SK-N-SH (cell line): ENCODE results near the gene SLC45A3. TPM values are rescaled to one million over a fixed set of nuclear protein-coding genes. Genes with fewer than 3 reads are reported as not detected.

Experiments
- CTCF ChIA-PET: fragments of 300-600, 350-600 bp; formaldehyde crosslinking; extraction: SDS; loops from one replicate; lab custom pipeline; 2021; lab: Yijun Ruan, JAX
- POLR2A ChIA-PET: fragments of 350-600 bp; sonication (Branson Sonifier 250); formaldehyde crosslinking; extraction: SDS; loops from one replicate; lab custom pipeline; 2020; ENCODE audit warnings: antibody characterized with exemption, inconsistent platforms; lab: Yijun Ruan, JAX
- DNase-seq: peaks from one replicate; pipeline ENCODE4 v3.0.0; 2012
- H2AFZ ChIP-seq: fragments of 200-600 bp; sonication (generic); 2 replicates; pipeline ENCODE4 v1.8.1; 2016; ENCODE audit warnings: antibody characterized with exemption, mild to moderate bottlenecking, low read depth
- H3F3A ChIP-seq: fragments of 200-600 bp; sonication (generic); replicated peaks from 2 replicates; pipeline ENCODE3; 2016; ENCODE audit warnings: antibody characterized with exemption, mild to moderate bottlenecking; ENCODE audit not compliant: insufficient read depth
- H3K27ac ChIP-seq, 2 experiments: fragments of 200-500 bp in 1 of 2; fragments of 200-600 bp in 1 of 2; sonication (Bioruptor generic) in 1 of 2; sonication (generic), shearing (Covaris generic) in 1 of 2; 2 replicates each; pipeline versions ENCODE4 v1.5.1 to v1.6.1; 2014 to 2016; ENCODE audit warnings: low read depth in 2 of 2, inconsistent platforms in 1 of 2, low read length in 1 of 2, mild to moderate bottlenecking in 1 of 2, mixed read lengths in 1 of 2
- H3K27me3 ChIP-seq: fragments of 200-600 bp; sonication (generic), shearing (Covaris generic); 2 replicates; pipeline ENCODE4 v1.6.1; 2016; ENCODE audit warnings: mixed run types; ENCODE audit not compliant: insufficient read depth
- H3K36me3 ChIP-seq, 2 experiments: fragments of 200-500 bp in 1 of 2; fragments of 200-600 bp in 1 of 2; sonication (Bioruptor generic) in 1 of 2; sonication (generic) in 1 of 2; replicated peaks in 1 of 2; 2 replicates each; pipeline versions ENCODE3 to v1.5.1; 2014 to 2016; ENCODE audit warnings: low read length in 1 of 2, mild to moderate bottlenecking in 1 of 2; ENCODE audit not compliant: insufficient read depth in 2 of 2, control insufficient read depth in 1 of 2
- H3K4me1 ChIP-seq, 2 experiments: fragments of 200-500 bp in 1 of 2; fragments of 200-600 bp in 1 of 2; sonication (Bioruptor generic) in 1 of 2; sonication (generic), shearing (Covaris generic) in 1 of 2; 2 replicates each; pipeline versions ENCODE4 v1.5.1 to v1.6.1; 2014 to 2016; ENCODE audit warnings: low read depth in 1 of 2, low read length in 1 of 2, mixed run types in 1 of 2; ENCODE audit not compliant: insufficient read depth in 2 of 2, control insufficient read depth in 1 of 2
- H3K4me2 ChIP-seq: fragments of 200-600 bp; sonication (generic), shearing (Covaris generic); 2 replicates; pipeline ENCODE4 v1.6.1; 2017; ENCODE audit warnings: mixed run types
- H3K4me3 ChIP-seq, 2 experiments: fragments of 200-500 bp in 1 of 2; fragments of 200-600 bp in 1 of 2; sonication (Bioruptor generic) in 1 of 2; sonication (generic), shearing (Covaris generic) in 1 of 2; 2 replicates each; pipeline versions ENCODE4 v1.5.1 to v1.8.1; 2014 to 2016; ENCODE audit warnings: low read depth in 2 of 2, inconsistent platforms in 1 of 2, low read length in 1 of 2, mild to moderate bottlenecking in 1 of 2, mixed read lengths in 1 of 2, moderate library complexity in 1 of 2
- H3K79me2 ChIP-seq: fragments of 200-600 bp; sonication (generic); 2 replicates; pipeline ENCODE4 v1.8.1; 2017; ENCODE audit warnings: mild to moderate bottlenecking; ENCODE audit not compliant: insufficient read depth
- H3K9ac ChIP-seq: fragments of 200-600 bp; sonication (generic); 2 replicates; pipeline ENCODE4 v1.6.1; 2017; ENCODE audit warnings: mixed run types
- H3K9me2 ChIP-seq: fragments of 200-600 bp; sonication (generic); 2 replicates; pipeline ENCODE4 v1.6.1; 2017; ENCODE audit warnings: mixed run types
- H3K9me3 ChIP-seq: fragments of 200-600 bp; sonication (generic); 2 replicates; pipeline ENCODE4 v1.6.1; 2017; ENCODE audit warnings: mixed run types, mild to moderate bottlenecking, moderate library complexity
- H4K20me1 ChIP-seq: fragments of 200-600 bp; sonication (generic); 2 replicates; pipeline ENCODE4 v1.6.1; 2017; ENCODE audit warnings: mild to moderate bottlenecking, mixed run types; ENCODE audit not compliant: insufficient read depth
- EP300 ChIP-seq, 2 experiments: IDR thresholded peaks; 2 replicates each; pipeline versions ENCODE4 v1.4.0 to v1.6.1; 2012; ENCODE audit warnings: borderline replicate concordance in 1 of 2, low read depth in 1 of 2, low read length in 1 of 2
- EZH2phosphoT487 ChIP-seq: fragments of 200-600 bp; sonication (generic); IDR thresholded peaks from 2 replicates; pipeline ENCODE4 v1.6.1; 2017; ENCODE audit warnings: low read depth, mixed run types, mild to moderate bottlenecking, antibody characterized with exemption, moderate library complexity, borderline replicate concordance
- FOSL2 ChIP-seq: IDR thresholded peaks from 2 replicates; pipeline ENCODE4 v1.4.0; 2012; ENCODE audit warnings: low read depth, mild to moderate bottlenecking, moderate library complexity, borderline replicate concordance
- FOXJ3 ChIP-seq: sonication (generic); formaldehyde crosslinking; IDR thresholded peaks from 2 replicates; pipeline ENCODE4 v1.5.1; 2020; ENCODE audit warnings: mild to moderate bottlenecking, missing genetic modification reagents
- FOXM1 ChIP-seq: IDR thresholded peaks from 2 replicates; pipeline ENCODE4 v1.4.0; 2012; ENCODE audit warnings: low read depth, mild to moderate bottlenecking
- GATA2 ChIP-seq: sonication (generic); formaldehyde crosslinking; IDR thresholded peaks from 2 replicates; pipeline ENCODE4 v1.5.0; 2020; ENCODE audit warnings: mild to moderate bottlenecking, missing genetic modification reagents
- IRF3 ChIP-seq: fragments of 150-350 bp; IDR thresholded peaks from 2 replicates; pipeline ENCODE4 v1.6.1; 2016; ENCODE audit warnings: mild to moderate bottlenecking, low read depth, low read length
- JUND ChIP-seq: IDR thresholded peaks from 2 replicates; pipeline ENCODE4 v1.4.0; 2012
- RFX5 ChIP-seq: IDR thresholded peaks from 2 replicates; pipeline ENCODE4 v1.6.1; 2012; ENCODE audit warnings: mild to moderate bottlenecking, improper control_type of control experiment, low read length
- RXRA ChIP-seq: IDR thresholded peaks from 2 replicates; pipeline ENCODE4 v1.4.0; 2012; ENCODE audit warnings: low read depth, mild to moderate bottlenecking, borderline replicate concordance
- SIN3A ChIP-seq: IDR thresholded peaks from 2 replicates; pipeline ENCODE4 v1.6.1; 2012; ENCODE audit warnings: low read depth, mild to moderate bottlenecking, low read length, moderate library complexity, borderline replicate concordance
- SMC3 ChIP-seq: IDR thresholded peaks from 2 replicates; pipeline ENCODE4 v1.6.1; 2012; ENCODE audit warnings: low read depth, low read length, improper control_type of control experiment
- TAF1 ChIP-seq: IDR thresholded peaks from 2 replicates; pipeline ENCODE4 v1.6.1; 2012; ENCODE audit warnings: low read depth, mild to moderate bottlenecking, low read length, moderate library complexity, borderline replicate concordance
- TEAD4 ChIP-seq: IDR thresholded peaks from 2 replicates; pipeline ENCODE4 v1.4.0; 2012; ENCODE audit warnings: mild to moderate bottlenecking, borderline replicate concordance; ENCODE audit not compliant: insufficient read depth
- USF1 ChIP-seq: IDR thresholded peaks from 2 replicates; pipeline ENCODE4 v1.4.0; 2012; ENCODE audit warnings: low read depth, borderline replicate concordance
- WGBS: methylation state at CpG from one replicate; pipeline ENCODE4 v1.1.6; 2017; ENCODE audit warnings: low lambda C conversion rate; 5-methylcytosine and 5-hydroxymethylcytosine counted together
- polyA plus RNA-seq, 3 experiments: library from polyadenylated mRNA; depleted of rRNA; stranded (reverse); fragments of >200 nt; gene quantifications; 2 replicates each; pipeline ENCODE4 v1.2.3, GENCODE V29; 2012
- TF ChIP-seq, protein P1 (sequence below): IDR thresholded peaks from 2 replicates; pipeline ENCODE4 v1.4.0; 2012; ENCODE audit warnings: low read depth
- TF ChIP-seq, protein P2 (sequence below): fragments of 200-600 bp; sonication (generic); IDR thresholded peaks from 2 replicates; pipeline ENCODE4 v1.6.1; 2017; ENCODE audit warnings: antibody characterized with exemption, mild to moderate bottlenecking, moderate library complexity

SLC45A3 gene
- polyA plus RNA-seq, 1 of the 3 experiments (the other 2 are of a cell fraction): 4.6 TPM

DNA sequence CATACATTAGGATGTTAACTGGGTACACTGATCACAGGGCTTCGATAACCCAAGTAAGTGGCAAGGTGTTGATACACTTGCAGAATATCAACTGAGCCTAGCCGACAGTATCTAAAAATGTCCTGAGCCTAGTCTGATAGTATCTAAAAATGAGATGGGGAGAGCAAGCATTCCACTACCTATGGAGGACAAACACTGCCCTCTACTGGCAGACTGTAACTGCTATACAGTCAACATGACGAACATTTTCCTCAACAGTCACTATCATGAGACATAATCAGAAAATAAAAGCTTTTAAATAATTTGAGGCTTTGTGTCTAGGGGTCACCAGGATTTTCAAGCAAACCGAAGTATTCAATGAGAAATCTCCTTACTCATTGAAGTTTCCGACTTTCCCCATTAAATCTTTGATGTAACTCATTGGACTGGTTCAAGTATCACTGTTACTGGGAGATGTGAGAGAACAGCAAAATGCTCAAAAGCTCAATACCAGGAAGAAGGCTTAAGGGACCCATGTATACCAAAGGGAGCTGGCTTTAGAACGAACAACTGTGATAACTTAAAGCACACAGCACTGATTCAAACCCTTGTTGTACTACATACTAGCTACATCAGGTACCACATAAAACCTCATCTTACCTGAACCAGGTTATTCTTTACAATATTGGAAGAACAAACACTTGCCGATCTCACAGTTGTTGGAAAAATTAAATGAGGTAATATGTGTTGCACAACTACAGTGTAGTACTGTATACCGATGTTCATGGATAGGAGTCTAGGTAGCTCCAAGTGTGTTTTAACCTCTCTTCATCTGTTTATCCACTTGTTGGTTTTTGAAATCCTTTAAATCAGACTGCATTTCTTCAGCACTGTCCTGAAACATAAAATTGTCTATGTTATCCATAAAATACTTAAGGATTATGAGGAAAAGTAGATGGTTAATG, 31.1 kb upstream of the SLC45A3 start (continued):
- no peak for TF ChIP-seq IRF3
- TF ChIP-seq FOSL2: no peak
- TF ChIP-seq SMC3: peak; percentile 68
- TF ChIP-seq TAF1: no peak
- no peak for TF ChIP-seq EP300 (IDR thresholded peaks at IDR 0.05; ENCODE audit: borderline replicate concordance in 1 of 2, low read depth in 1 of 2, low read length in 1 of 2)
- TF ChIP-seq FOXM1: no peak
- TF ChIP-seq EZH2phosphoT487: no peak
- no peak for TF ChIP-seq SIN3A
- TF ChIP-seq, all 33 proteins: peak for 4

DNA sequence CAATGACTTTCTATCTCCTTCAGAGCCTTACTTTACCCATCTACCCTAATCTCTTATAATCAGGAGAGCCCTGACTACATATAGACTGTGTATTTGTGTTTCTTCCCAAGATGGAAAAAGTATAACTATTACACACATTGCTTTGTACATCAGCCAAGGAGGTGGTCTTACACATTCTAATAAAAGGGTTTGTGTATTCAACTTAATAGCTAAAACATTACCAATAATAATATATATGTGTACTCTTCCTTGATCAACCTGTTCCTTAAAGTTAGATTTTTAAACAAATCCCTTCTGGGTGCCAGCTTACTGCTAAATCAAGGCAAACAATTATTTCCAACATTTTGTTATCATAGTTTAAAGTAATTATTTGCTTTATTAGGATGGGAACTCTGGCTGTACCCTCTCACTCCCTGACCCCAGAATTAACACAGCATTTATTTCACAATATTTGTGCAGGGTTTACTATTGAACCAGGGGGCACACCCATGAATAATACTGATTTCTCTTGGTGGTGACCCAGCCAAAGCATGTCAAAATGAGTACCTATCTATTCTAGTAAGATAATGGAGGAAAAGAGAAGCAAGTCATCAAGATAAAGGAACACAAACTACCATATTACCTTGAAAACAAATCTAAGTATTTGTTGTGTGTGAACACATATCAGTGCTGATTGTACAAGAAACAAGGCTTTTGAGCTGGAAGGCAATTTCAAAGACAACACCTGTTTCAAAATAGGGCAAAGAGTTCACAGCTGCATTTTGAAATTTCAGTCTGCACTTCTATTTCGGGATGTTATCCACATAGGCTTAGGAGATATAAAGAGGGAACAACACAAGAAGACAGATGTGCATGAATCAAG, 30.1 kb upstream of the SLC45A3 start:
- TF ChIP-seq TAF1 (no peak), RFX5 (no peak), USF1 (no peak), SMC3 (no peak), GATA2 (CRISPR knock-in tag) (no peak), JUND (no peak), FOXJ3 (CRISPR knock-in tag) (no peak), TEAD4 (no peak), RXRA (no peak)
- TF ChIP-seq, protein P1, sequence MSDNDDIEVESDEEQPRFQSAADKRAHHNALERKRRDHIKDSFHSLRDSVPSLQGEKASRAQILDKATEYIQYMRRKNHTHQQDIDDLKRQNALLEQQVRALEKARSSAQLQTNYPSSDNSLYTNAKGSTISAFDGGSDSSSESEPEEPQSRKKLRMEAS: no peak
- TF ChIP-seq, protein P2, sequence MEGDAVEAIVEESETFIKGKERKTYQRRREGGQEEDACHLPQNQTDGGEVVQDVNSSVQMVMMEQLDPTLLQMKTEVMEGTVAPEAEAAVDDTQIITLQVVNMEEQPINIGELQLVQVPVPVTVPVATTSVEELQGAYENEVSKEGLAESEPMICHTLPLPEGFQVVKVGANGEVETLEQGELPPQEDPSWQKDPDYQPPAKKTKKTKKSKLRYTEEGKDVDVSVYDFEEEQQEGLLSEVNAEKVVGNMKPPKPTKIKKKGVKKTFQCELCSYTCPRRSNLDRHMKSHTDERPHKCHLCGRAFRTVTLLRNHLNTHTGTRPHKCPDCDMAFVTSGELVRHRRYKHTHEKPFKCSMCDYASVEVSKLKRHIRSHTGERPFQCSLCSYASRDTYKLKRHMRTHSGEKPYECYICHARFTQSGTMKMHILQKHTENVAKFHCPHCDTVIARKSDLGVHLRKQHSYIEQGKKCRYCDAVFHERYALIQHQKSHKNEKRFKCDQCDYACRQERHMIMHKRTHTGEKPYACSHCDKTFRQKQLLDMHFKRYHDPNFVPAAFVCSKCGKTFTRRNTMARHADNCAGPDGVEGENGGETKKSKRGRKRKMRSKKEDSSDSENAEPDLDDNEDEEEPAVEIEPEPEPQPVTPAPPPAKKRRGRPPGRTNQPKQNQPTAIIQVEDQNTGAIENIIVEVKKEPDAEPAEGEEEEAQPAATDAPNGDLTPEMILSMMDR: no peak
- no peak overlapping the region for H3K9ac ChIP-seq
- no peak overlapping the region for H3K4me2 ChIP-seq
- peaks cover 46 to 62% of the 10 kb centered on the region in 2 experiments for H3K36me3 ChIP-seq
- no peaks in the 10 kb centered on the region for H3K9me3 ChIP-seq
- no peaks in the 10 kb centered on the region; a peak in 1 of 4 replicates for H3K4me1 ChIP-seq
- ChIA-PET POLR2A (no interaction called here), CTCF (interaction anchor here (0.7 to 10.0 kb wide), 31 partner anchors 10 to 369 kb away, joined by 3 to 367 read pairs (median 7); partner anchors contain the start of gene ELK4)
- no peaks in the 10 kb centered on the region for H3K79me2 ChIP-seq
- H3K4me3 ChIP-seq: no peak overlapping the region
- no peaks in the 10 kb centered on the region; the same call in 1 of the 2 replicates for H4K20me1 ChIP-seq
- no peaks in the 10 kb centered on the region for H3K27me3 ChIP-seq
- no peaks in the 10 kb centered on the region for H3K9me2 ChIP-seq
- whole genome bisulfite sequencing: 73% methylated on average over 1 of the region's 1 CpG
- no peak overlapping the region for H3K27ac ChIP-seq
- peaks cover 36% of the 10 kb centered on the region for H3F3A ChIP-seq
- no peak for DNase-seq
- no peak overlapping the region for H2AFZ ChIP-seq
